Neural progenitor cell (in vitro differentiated cells): ENCODE results near the gene CTSL.

Experiments
- CTCF ChIP-seq: fragments of 200-600 bp; sonication (generic); IDR thresholded peaks from 2 replicates; pipeline ENCODE4 v1.5.1; 2017; ENCODE audit warnings: antibody characterized with exemption, mild to moderate bottlenecking
- EZH2 ChIP-seq: fragments of 200-600 bp; sonication (generic); IDR thresholded peaks from 2 replicates; pipeline ENCODE4 v1.6.1; 2017; ENCODE audit warnings: antibody characterized with exemption, mild to moderate bottlenecking, moderate library complexity
- EZH2phosphoT487 ChIP-seq: fragments of 200-600 bp; sonication (generic); IDR thresholded peaks from 2 replicates; pipeline ENCODE4 v1.6.1; 2017; ENCODE audit warnings: antibody characterized with exemption

DNA sequence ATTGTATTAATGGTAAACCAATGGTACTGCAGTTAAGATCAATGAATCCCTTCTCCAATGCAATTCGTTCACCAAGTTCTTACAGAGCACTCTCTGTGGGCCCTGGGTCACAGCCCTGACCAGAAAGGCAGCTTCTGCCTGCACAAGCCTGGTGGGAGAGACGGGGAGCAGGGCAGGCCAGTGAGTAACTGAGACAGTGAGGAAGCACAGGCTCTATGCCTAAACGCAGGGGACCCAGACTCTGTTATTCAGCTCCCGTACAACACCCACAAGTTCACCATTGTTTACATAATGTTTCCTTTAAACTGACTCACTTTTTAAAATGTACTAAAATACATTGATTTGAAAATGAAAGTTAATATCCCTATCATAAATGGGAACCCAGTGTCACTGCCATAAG is 40.5 kb upstream of the CTSL start:
- no peak for TF ChIP-seq CTCF
- TF ChIP-seq EZH2 = no peak
- no peak for TF ChIP-seq EZH2phosphoT487
